GM04503 (cell line): Measurements from ENCODE around the gene UCK1.

Experiments used
- DNase-seq: peaks from one replicate; pipeline ENCODE4 v3.0.0-alpha.2; 2012; ENCODE audit warnings: low read depth

UCK1 gene

GRCh38 chr9:131476777-131477345, 54.2 kb downstream of the UCK1 start:
- no peak for DNase-seq

- DNase-seq, result no peak
Observed at GRCh38 chr9:131475956-131476776, 54.9 kb downstream of the UCK1 start.

GRCh38 chr9:131475111-131475955, 55.7 kb downstream of the UCK1 start:
- DNase-seq, result no peak

- no peak for DNase-seq
Observed at GRCh38 chr9:131474711-131475110, 56.4 kb downstream of the UCK1 start.

GRCh38 chr9:131473891-131474290, 57.2 kb downstream of the UCK1 start:
- DNase-seq, result no peak
